Naive thymus-derived CD8-positive, alpha-beta T cell (primary cell): Measurements from ENCODE around the gene CHST11. TPM values are rescaled to one million over a fixed set of nuclear protein-coding genes. Genes with fewer than 3 reads are reported as not detected.

Source experiments
- ATAC-seq, 2 donors: fragments of 150-1000 bp; cut with Tn5 transposase in 1 of 2; sonication (Bioruptor Pico), chemical (Tn5 transposase) in 1 of 2; 1 replicate in 1 of 2; 2 replicates in 1 of 2; pipeline ENCODE4 v1.10.0; 2021; ENCODE audit warnings: mild to moderate bottlenecking in 2 of 2, moderate library complexity in 2 of 2
- POLR2A ChIA-PET: fragments of 350-600 bp; sonication (Branson Sonifier 250); formaldehyde crosslinking; loops from one replicate; lab custom pipeline; 2021; ENCODE audit warnings: antibody characterized with exemption; lab: Charles Lee
- DNase-seq, 10 donors: peaks; one replicate each; pipeline versions ENCODE4 v3.0.0 to v3.0.0-alpha.2; 2020 to 2022
- H3K27ac Mint-ChIP-seq, 10 donors: one replicate each; pipeline ENCODE4 v1.8.0; 2020 to 2022; ENCODE audit warnings: mild to moderate bottlenecking in 10 of 10, mixed read lengths in 10 of 10, moderate library complexity in 4 of 10, inconsistent platforms in 1 of 10
- H3K27me3 Mint-ChIP-seq, 5 donors: one replicate each; pipeline ENCODE4 v1.8.0; 2021 to 2022; ENCODE audit warnings: mixed read lengths in 5 of 5
- H3K36me3 Mint-ChIP-seq, 3 donors: one replicate each; pipeline ENCODE4 v1.8.0; 2020 to 2022; ENCODE audit warnings: mixed read lengths in 3 of 3, mild to moderate bottlenecking in 2 of 3, inconsistent platforms in 1 of 3
- H3K4me1 Mint-ChIP-seq, 4 donors: one replicate each; pipeline ENCODE4 v1.8.0; 2021 to 2022; ENCODE audit warnings: mixed read lengths in 4 of 4
- H3K4me3 Mint-ChIP-seq, 10 donors: one replicate each; pipeline ENCODE4 v1.8.0; 2020 to 2022; ENCODE audit warnings: mild to moderate bottlenecking in 10 of 10, mixed read lengths in 10 of 10, moderate library complexity in 6 of 10, inconsistent platforms in 1 of 10
- H3K9me3 Mint-ChIP-seq, 9 donors: one replicate each; pipeline ENCODE4 v1.8.0; 2020 to 2022; ENCODE audit warnings: mixed read lengths in 9 of 9, mild to moderate bottlenecking in 3 of 9, inconsistent platforms in 1 of 9, moderate library complexity in 1 of 9
- polyA plus RNA-seq, 3 donors: library from polyadenylated mRNA; unstranded; fragments of 300-500 nt; fragmentation: Illumina TruSeq; gene quantifications; one replicate each; pipeline ENCODE4 v1.2.3, GENCODE V29; 2021
- total RNA-seq, 8 experiments: library from RNA in 2 of 8; stranded (reverse) in 2 of 8; gene quantifications; one replicate each; pipeline ENCODE4 v1.2.3 and lab custom pipeline; 2021 to 2026

CHST11 gene
- total and polyA plus RNA-seq, 5 experiments from 2014 or later = 23.1 to 35.6 (median 26.8) TPM

DNA sequence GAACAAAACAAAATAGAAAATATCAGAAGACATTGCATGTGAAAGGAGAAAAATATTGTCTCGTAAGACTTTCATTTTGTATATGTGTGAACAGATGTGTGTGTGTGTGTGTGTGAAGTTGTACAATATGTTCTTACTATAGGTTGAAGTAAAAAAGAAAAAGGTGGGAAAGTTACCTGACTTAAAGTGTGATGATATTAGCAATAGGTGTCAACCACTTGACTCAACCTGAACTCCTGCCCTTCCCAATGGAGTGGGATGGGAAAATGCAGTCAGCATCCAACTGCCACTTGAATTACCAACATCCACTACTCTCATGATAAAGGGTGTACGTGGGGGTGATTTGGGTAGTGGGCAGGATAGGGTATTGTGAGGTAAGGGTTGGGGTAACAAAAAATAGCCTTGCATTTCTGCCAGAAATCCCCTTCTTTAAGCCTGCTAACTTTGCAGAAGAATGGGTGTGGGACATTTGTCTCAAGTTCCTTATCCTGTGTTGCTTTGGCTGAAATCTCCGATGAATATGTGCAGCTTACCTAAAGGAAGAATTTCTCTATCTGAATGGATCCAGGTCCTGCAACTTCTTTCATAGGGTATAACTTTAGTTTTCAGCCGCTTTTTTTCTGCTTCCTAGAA is 181.6 kb downstream of the CHST11 start:
- peak overlapping the region in 1 of 10 donors; percentile 58 for H3K27ac Mint-ChIP-seq
- DNase-seq = no peak
- no peak overlapping the region for H3K4me3 Mint-ChIP-seq
- H3K9me3 Mint-ChIP-seq = peaks cover 0 to 17% (median 5%) of the 10 kb centered on the region in 9 donors
- H3K27me3 Mint-ChIP-seq = no peaks in the 10 kb centered on the region
- POLR2A ChIA-PET = no interaction called here
- peaks cover 0 to 19% (median 11%) of the 10 kb centered on the region in 3 donors for H3K36me3 Mint-ChIP-seq
- no peak for ATAC-seq
- peaks cover 17 to 68% (median 26%) of the 10 kb centered on the region in 4 donors for H3K4me1 Mint-ChIP-seq

GRCh38 chr12:104638851-104639240 is 182.1 kb downstream of the CHST11 start:
- Mint-ChIP-seq H3K27ac (peak overlapping the region in 1 of 10 donors; percentile 41), H3K36me3 (peaks cover 0 to 19% (median 11%) of the 10 kb centered on the region in 3 donors), H3K27me3 (no peaks in the 10 kb centered on the region), H3K4me1 (peaks cover 19 to 72% (median 27%) of the 10 kb centered on the region in 4 donors), H3K4me3 (no peak overlapping the region), H3K9me3 (peaks cover 0 to 17% (median 5%) of the 10 kb centered on the region in 9 donors)
- POLR2A ChIA-PET = no interaction called here
- ATAC-seq (no peak), DNase-seq (no peak)

- Mint-ChIP-seq H3K27me3 (no peaks in the 10 kb centered on the region), H3K36me3 (peaks cover 3 to 19% (median 11%) of the 10 kb centered on the region in 3 donors), H3K4me1 (peaks cover 25 to 74% (median 32%) of the 10 kb centered on the region in 4 donors), H3K9me3 (peaks cover 0 to 17% (median 5%) of the 10 kb centered on the region in 9 donors), H3K27ac (peak overlapping the region in 1 of 10 donors; percentile 82), H3K4me3 (no peak overlapping the region)
- DNase-seq (no peak), ATAC-seq (no peak)
- POLR2A ChIA-PET = no interaction called here
These were observed 184.2 kb downstream of the CHST11 start for GRCh38 chr12:104640956-104641355.

- Mint-ChIP-seq H3K36me3 (peaks cover 7 to 24% (median 11%) of the 10 kb centered on the region in 3 donors), H3K4me1 (peaks cover 23 to 71% (median 31%) of the 10 kb centered on the region in 4 donors), H3K4me3 (peak overlapping the region in 1 of 10 donors; percentile 11), H3K9me3 (peaks cover 0 to 17% (median 5%) of the 10 kb centered on the region in 9 donors), H3K27ac (peak overlapping the region in 1 of 10 donors; percentile 82), H3K27me3 (no peaks in the 10 kb centered on the region)
- ATAC-seq (peak in 1 of 2 donors; percentile 37), DNase-seq (peak in 1 of 10 donors; percentile 10)
- POLR2A ChIA-PET = no interaction called here
These were observed 185.1 kb downstream of the CHST11 start for GRCh38 chr12:104641862-104642261.

DNA sequence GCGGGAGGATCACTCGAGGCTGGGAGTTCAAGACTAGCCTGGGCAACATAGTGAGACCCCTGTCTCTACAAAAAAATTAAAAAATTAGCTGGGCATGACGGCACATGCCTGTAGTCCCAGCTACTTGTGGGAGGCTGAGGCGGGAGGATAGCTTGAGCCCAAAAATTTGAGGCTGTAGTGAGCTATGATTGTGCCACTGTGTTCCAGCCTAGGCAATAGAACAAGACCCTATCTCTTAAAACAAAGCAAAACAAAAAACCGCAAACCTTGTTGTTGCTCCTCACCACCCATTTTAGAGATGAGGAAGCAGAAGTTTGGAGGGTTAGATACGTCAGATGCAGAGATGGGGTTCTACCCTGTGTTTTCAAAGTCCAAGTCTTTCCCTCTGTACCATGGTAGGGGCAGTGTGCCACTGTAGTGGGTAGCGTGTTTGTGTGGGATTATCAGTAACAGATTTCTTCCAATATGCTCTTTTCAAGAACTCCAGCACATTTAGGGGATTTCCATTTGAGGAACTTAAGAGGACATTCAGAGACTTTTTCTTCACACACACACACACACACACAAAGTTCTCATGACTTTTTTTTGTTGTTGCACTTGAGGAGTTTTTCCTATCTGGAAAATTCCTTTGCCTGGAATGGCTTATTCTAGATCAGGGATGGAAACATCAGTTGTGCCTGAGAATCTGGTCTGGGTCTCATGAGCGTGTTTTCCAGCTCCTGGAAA is 186.5 kb downstream of the CHST11 start:
- peaks cover 0 to 17% (median 5%) of the 10 kb centered on the region in 9 donors for H3K9me3 Mint-ChIP-seq
- peak overlapping the region in 4 of 10 donors; percentile 28 to 77 (median 54) for H3K4me3 Mint-ChIP-seq
- POLR2A ChIA-PET = interaction anchor here (0.6 kb wide), 1 partner anchor 420 kb away, joined by 6 read pairs; no protein-coding TSS in a partner anchor
- peaks cover 10 to 27% (median 11%) of the 10 kb centered on the region in 3 donors for H3K36me3 Mint-ChIP-seq
- H3K4me1 Mint-ChIP-seq = peaks cover 18 to 70% (median 25%) of the 10 kb centered on the region in 4 donors
- ATAC-seq (no peak), DNase-seq (no peak)
- peak overlapping the region in 6 of 10 donors; percentile 8 to 89 (median 46) for H3K27ac Mint-ChIP-seq
- no peaks in the 10 kb centered on the region for H3K27me3 Mint-ChIP-seq

DNA sequence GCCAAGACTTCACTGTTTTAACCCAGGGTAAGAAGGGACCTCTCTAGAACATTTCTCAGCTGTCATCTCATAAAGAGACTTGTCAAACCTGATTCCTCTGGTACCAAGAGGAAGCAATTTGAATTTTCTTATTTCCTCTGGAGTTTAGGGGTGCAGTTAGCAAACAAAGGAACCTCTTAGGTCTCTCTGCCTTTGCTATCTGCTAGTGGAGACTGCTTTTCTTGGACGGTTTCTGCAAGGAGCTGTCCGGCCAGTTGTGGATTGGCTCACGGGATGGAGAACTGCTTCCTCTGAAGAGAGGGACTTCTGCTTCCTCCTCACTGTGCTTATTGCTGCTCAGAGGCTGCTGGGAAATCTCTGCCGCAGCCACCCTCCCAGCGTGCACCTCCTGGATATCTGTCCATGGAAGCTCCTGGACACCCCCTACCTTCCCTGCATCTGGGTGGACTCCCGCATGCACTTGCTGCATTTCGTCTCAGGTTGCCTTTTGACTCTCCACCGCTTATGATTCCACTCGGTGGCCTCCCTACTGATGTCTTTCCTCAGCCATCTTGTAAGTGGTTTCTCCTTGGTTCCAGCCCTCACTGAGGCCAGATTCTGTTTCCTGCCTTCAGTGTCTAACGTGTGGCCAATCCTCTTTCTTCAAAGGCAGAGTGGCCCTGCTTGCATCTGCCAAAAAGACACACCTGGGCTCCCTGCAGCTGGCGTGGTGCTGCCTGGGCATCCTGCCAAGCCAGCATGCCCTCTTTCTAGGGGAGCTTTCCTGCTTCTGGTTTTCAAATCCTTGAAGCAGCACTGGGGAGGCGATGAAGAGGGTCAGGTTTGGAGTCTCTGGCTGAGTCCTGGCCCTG is 187.3 kb downstream of the CHST11 start:
- peak in 2 of 10 donors; percentile 11 to 13 for DNase-seq
- POLR2A ChIA-PET = no interaction called here
- Mint-ChIP-seq H3K27ac (peak overlapping the region; percentile 21 to 89 (median 70)), H3K27me3 (no peaks in the 10 kb centered on the region), H3K4me3 (peak overlapping the region in 9 of 10 donors; percentile 11 to 77 (median 40)), H3K4me1 (peaks cover 18 to 69% (median 25%) of the 10 kb centered on the region in 4 donors), H3K36me3 (peaks cover 10 to 22% (median 11%) of the 10 kb centered on the region in 3 donors), H3K9me3 (peaks cover 0 to 17% (median 5%) of the 10 kb centered on the region in 9 donors)
- ATAC-seq = peak in 1 of 2 donors; percentile 27

- Mint-ChIP-seq H3K27ac (peak overlapping the region in 1 of 10 donors; percentile 46), H3K4me1 (peaks cover 21 to 62% (median 29%) of the 10 kb centered on the region in 4 donors), H3K36me3 (peaks cover 0 to 15% (median 7%) of the 10 kb centered on the region in 3 donors), H3K9me3 (no peaks in the 10 kb centered on the region), H3K4me3 (no peak overlapping the region), H3K27me3 (no peaks in the 10 kb centered on the region)
- DNase-seq = no peak
- no peak for ATAC-seq
- POLR2A ChIA-PET = no interaction called here
These were observed 192.0 kb downstream of the CHST11 start for GRCh38 chr12:104648756-104649155.

- H3K9me3 Mint-ChIP-seq = no peaks in the 10 kb centered on the region
- no peak for ATAC-seq
- no peak for DNase-seq
- POLR2A ChIA-PET = interaction anchor here (0.5 kb wide), 1 partner anchor 188 kb away, joined by 3 read pairs; no protein-coding TSS in a partner anchor
- peaks cover 0 to 15% (median 7%) of the 10 kb centered on the region in 3 donors for H3K36me3 Mint-ChIP-seq
- H3K4me1 Mint-ChIP-seq = peaks cover 16 to 62% (median 28%) of the 10 kb centered on the region in 4 donors
- no peak overlapping the region for H3K4me3 Mint-ChIP-seq
- no peaks in the 10 kb centered on the region for H3K27me3 Mint-ChIP-seq
- H3K27ac Mint-ChIP-seq = peak overlapping the region in 1 of 10 donors; percentile 61
These were observed 192.6 kb downstream of the CHST11 start for GRCh38 chr12:104649217-104649824.

GRCh38 chr12:104649921-104650320 is 193.2 kb downstream of the CHST11 start:
- H3K4me1 Mint-ChIP-seq = peaks cover 12 to 61% (median 27%) of the 10 kb centered on the region in 4 donors
- no peaks in the 10 kb centered on the region for H3K27me3 Mint-ChIP-seq
- H3K36me3 Mint-ChIP-seq = peaks cover 0 to 15% (median 7%) of the 10 kb centered on the region in 3 donors
- no peak overlapping the region for H3K4me3 Mint-ChIP-seq
- no peaks in the 10 kb centered on the region for H3K9me3 Mint-ChIP-seq
- ATAC-seq (no peak), DNase-seq (no peak)
- peak overlapping the region in 3 of 10 donors; percentile 54 to 69 (median 61) for H3K27ac Mint-ChIP-seq
- POLR2A ChIA-PET = no interaction called here

- Mint-ChIP-seq H3K27ac (peak overlapping the region in 1 of 10 donors; percentile 14), H3K4me3 (no peak overlapping the region), H3K27me3 (no peaks in the 10 kb centered on the region), H3K36me3 (peaks cover 0 to 15% (median 7%) of the 10 kb centered on the region in 3 donors), H3K4me1 (peaks cover 14 to 61% (median 30%) of the 10 kb centered on the region in 4 donors), H3K9me3 (no peaks in the 10 kb centered on the region)
- no peak for ATAC-seq
- DNase-seq = no peak
- POLR2A ChIA-PET = no interaction called here
These were observed 193.8 kb downstream of the CHST11 start for GRCh38 chr12:104650541-104650940.

DNA sequence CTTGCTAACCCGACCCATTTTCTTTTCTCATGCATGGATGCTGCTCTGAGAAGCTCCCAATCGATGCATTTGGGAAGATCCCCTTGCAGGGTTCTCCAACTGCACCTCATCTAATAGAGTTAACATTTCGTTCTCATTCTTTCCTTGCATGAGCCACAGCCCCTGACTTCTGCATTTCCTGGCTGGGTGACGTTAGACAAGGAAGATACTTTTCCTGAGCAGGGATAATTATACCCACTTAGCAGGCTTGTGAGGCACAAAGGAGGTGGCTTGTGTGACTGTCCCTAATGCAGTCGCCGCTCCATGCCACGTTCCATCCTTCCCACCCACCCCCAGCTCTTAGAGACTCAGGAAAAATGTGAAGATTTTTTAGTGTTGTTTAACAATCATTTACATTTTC is 195.1 kb downstream of the CHST11 start:
- ATAC-seq (no peak), DNase-seq (no peak)
- H3K4me3 Mint-ChIP-seq = no peak overlapping the region
- peaks cover 0 to 11% (median 4%) of the 10 kb centered on the region in 3 donors for H3K36me3 Mint-ChIP-seq
- POLR2A ChIA-PET = no interaction called here
- H3K9me3 Mint-ChIP-seq = no peaks in the 10 kb centered on the region
- no peak overlapping the region for H3K27ac Mint-ChIP-seq
- no peaks in the 10 kb centered on the region for H3K27me3 Mint-ChIP-seq
- peaks cover 14 to 57% (median 28%) of the 10 kb centered on the region in 4 donors for H3K4me1 Mint-ChIP-seq
